Heart right ventricle (tissue), 16 donors: ENCODE data around the gene BBS7. TPM values are rescaled to one million over a fixed set of nuclear protein-coding genes. Genes with fewer than 3 reads are reported as not detected.

Experiments
- ATAC-seq, 8 donors: fragments of 200-7000 bp; cut with Tn5 transposase; one replicate each; pipeline ENCODE4 v1.9.1; 2020; ENCODE audit warnings: mild to moderate bottlenecking in 8 of 8, moderate library complexity in 8 of 8, moderate number of reproducible peaks in 1 of 8
- DNase-seq, 2 donors: peaks; one replicate each; pipeline ENCODE4 v3.0.0-alpha.2; 2020
- H3K27ac ChIP-seq, 10 donors: fragments of 200-600 bp; sonication (generic) in 2 of 10; one replicate each; pipeline versions ENCODE4 v1.5.0 to v1.8.0; 2020 to 2022; ENCODE audit warnings: mild to moderate bottlenecking in 3 of 10
- H3K27me3 ChIP-seq, 7 donors: fragments of 200-600 bp; one replicate each; pipeline ENCODE4 v1.8.0; 2021 to 2022; ENCODE audit warnings: mild to moderate bottlenecking in 2 of 7
- H3K36me3 ChIP-seq, 9 donors: fragments of 200-600 bp; sonication (generic) in 1 of 9; one replicate each; pipeline versions ENCODE4 v1.5.0 to v1.8.0; 2020 to 2022; ENCODE audit warnings: mild to moderate bottlenecking in 2 of 9
- H3K4me1 ChIP-seq, 9 donors: fragments of 200-600 bp; sonication (generic) in 1 of 9; one replicate each; pipeline versions ENCODE4 v1.5.0 to v1.8.0; 2020 to 2022; ENCODE audit warnings: mild to moderate bottlenecking in 4 of 9
- H3K4me3 ChIP-seq, 10 donors: fragments of 200-600 bp; sonication (generic) in 2 of 10; one replicate each; pipeline versions ENCODE4 v1.5.0 to v1.8.0; 2020 to 2022; ENCODE audit warnings: mild to moderate bottlenecking in 7 of 10, moderate library complexity in 2 of 10
- H3K9me3 ChIP-seq, 11 donors: fragments of 200-600 bp in 10 of 11; sonication (generic) in 2 of 11; one replicate each; pipeline versions ENCODE4 v1.5.0 to v1.8.0; 2013 to 2022; ENCODE audit warnings: mild to moderate bottlenecking in 2 of 11, control low read depth in 1 of 11, moderate library complexity in 1 of 11
- CTCF ChIP-seq, 9 donors: fragments of 200-600 bp; sonication (generic) in 2 of 9; IDR thresholded peaks; one replicate each; pipeline versions ENCODE4 v1.5.0 to v1.8.0; 2021 to 2022; ENCODE audit warnings: antibody characterized with exemption in 9 of 9, mild to moderate bottlenecking in 5 of 9, moderate library complexity in 1 of 9
- WGBS, 2 donors: extraction: QIAGEN DNeasy Blood & Tissue Kit; methylation state at CpG; one replicate each; pipeline ENCODE4 v1.1.7; 2013; ENCODE audit warnings: inconsistent platforms in 1 of 2; 5-methylcytosine and 5-hydroxymethylcytosine counted together
- intact Hi-C, 10 donors: fragments of 100-400 bp; cut with DNase I; formaldehyde crosslinking; loops; one replicate each; pipeline versions ENCODE4 v1.11.1 to v1.14.2; 2022
- long read RNA-seq, 3 donors: library from polyadenylated mRNA; unstranded; transcript quantifications; one replicate each; pipeline ENCODE4 v2.0.0, GENCODE V29; 2020 to 2021
- polyA plus RNA-seq, 2 donors: library from polyadenylated mRNA; stranded (reverse); fragments of 200-250 nt; gene quantifications; one replicate each; pipeline ENCODE4 v1.2.3, GENCODE V29; 2013
- total RNA-seq, 10 donors: library from RNA; stranded (reverse); fragmentation: NEBNext Ultra II Directional in 3 of 10; extraction: Animal tissue kit (Norgen Biotek cat#: 25700) in 3 of 10; gene quantifications; one replicate each; pipeline versions ENCODE4 v1.2.1 to v1.2.4, GENCODE V29; 2021 to 2023
- donor health status: Arrhythmogenic right ventricular cardiomyopathy.
- donor health status: ischemic (EF 13 %, LVEDD 7.1; RV severe dilation, severe dysfunction).
- donor health status: healthy with polysubstance abuse.
- donor health status: DM: no; HTN: yes; CAD: no.
- donor health status: DM: no; HTN: no; CAD: no.
- donor health status: ischemic (EF 25% LVEDD 6.9; RV normal size, moderate dysfunction).
- donor health status: ischemic (EF 25% LVEDD 5.7; RV mildly dilated, moderate dysfunction).
- donor health status: healthy.
- donor health status: DM: yes; HTN: yes; CAD: no.
- donor health status: Ischemic cardiomyopathy.
- donor health status: ischemic (EF 35%, LVEDD 5.7; RV mildly dilated, moderate dysfunction).
- donor health status: nonischemic (EF 11% LVEDD 7.7; RV severe dilation, severe dysfunction).
- donor health status: DM: yes; HTN: yes; CAD: no.
- donor health status: PGD.
- donor health status: ischemic (EF 29% LVEDD 5.4; RV normal size, mild dysfunction).
- donor health status: nonischemic (EF 23%, LVEDD 6.1; RV moderate dilation, normal function).

The BBS7 gene
- total RNA-seq (1 to 10 TPM; 3.2 to 7.7 (median 5.3) TPM), polyA plus RNA-seq (1 to 10 TPM; 2.6 to 8.5 TPM)
- long read RNA-seq, donor 1, partial matches to known transcripts, result 2 of 9 reads
- long read RNA-seq, donor 1, other reads (novel, unspliced or antisense), result 3 of 9 reads
- long read RNA-seq, donor 2, partial matches to known transcripts, result 1 of 7 reads
- long read RNA-seq, donor 2, other reads (novel, unspliced or antisense), result 0 of 7 reads
- long read RNA-seq, donor 3, partial matches to known transcripts, result 1 of 9 reads
- long read RNA-seq, donor 3, other reads (novel, unspliced or antisense), result 4 of 9 reads

- peaks cover 0 to 4% (median 0%) of the 10 kb centered on the region in 7 donors for H3K27me3 ChIP-seq
- DNase-seq (peak; percentile 98), ATAC-seq (peak; percentile 99 to 100 (median 100))
- 0% methylated on average over 57 to 58 of the region's 58 CpGs for WGBS, 2 donors
- TF ChIP-seq CTCF (IDR thresholded peaks at IDR 0.05), result no peak
- H3K4me3 ChIP-seq, result peak within 1 kb of the TSS; percentile 59 to 98 (median 88)
- peaks cover 0 to 14% (median 7%) of the 10 kb centered on the region in 9 donors for H3K4me1 ChIP-seq
- peaks cover 0 to 28% (median 0%) of the 10 kb centered on the region in 9 donors for H3K36me3 ChIP-seq
- H3K27ac ChIP-seq, result peak within 1 kb of the TSS; percentile 47 to 91 (median 88)
- H3K9me3 ChIP-seq, result peaks cover 0 to 8% (median 0%) of the 10 kb centered on the region in 11 donors
- intact Hi-C loops, result loop anchor here in 1 of 10 donors (5.0 kb wide), 1 partner anchor 43 kb away; no protein-coding TSS in a partner anchor
Observed at GRCh38 chr4:121869841-121870822, at the start of gene BBS7. Gene BBS7 (minus strand): TSS chr4:121870474. CDS start chr4:121870313, 161 bp downstream.

GRCh38 chr4:121913667-121914066, 43.4 kb upstream of the BBS7 start:
- Histone ChIP-seq H3K9me3 (no peaks in the 10 kb centered on the region), H3K27me3 (no peaks in the 10 kb centered on the region), H3K36me3 (no peaks in the 10 kb centered on the region), H3K4me3 (no peak overlapping the region), H3K27ac (no peak overlapping the region), H3K4me1 (no peaks in the 10 kb centered on the region)
- intact Hi-C loops, result no loop called here
- TF ChIP-seq CTCF (IDR thresholded peaks at IDR 0.05), result no peak
- no peak for DNase-seq
- no peak for ATAC-seq
- WGBS, 2 donors, result 89 to 94% methylated on average over 2 of the region's 2 CpGs

- H3K4me3 ChIP-seq, result no peak overlapping the region
- ATAC-seq (no peak), DNase-seq (no peak)
- no peak for TF ChIP-seq CTCF (IDR thresholded peaks at IDR 0.05)
- no peaks in the 10 kb centered on the region for H3K9me3 ChIP-seq
- no peaks in the 10 kb centered on the region for H3K4me1 ChIP-seq
- WGBS, 2 donors, result 99 to 100% methylated on average over 1 of the region's 1 CpG
- no peaks in the 10 kb centered on the region for H3K36me3 ChIP-seq
- intact Hi-C loops, result loop anchor here in 2 of 10 donors (10.0 kb wide), 1 partner anchor 666 kb away; no protein-coding TSS in a partner anchor
- H3K27ac ChIP-seq, result no peak overlapping the region
- H3K27me3 ChIP-seq, result peaks cover 0 to 8% (median 0%) of the 10 kb centered on the region in 7 donors
Observed at GRCh38 chr4:121908346-121908745, 38.1 kb upstream of the BBS7 start.
